Activated CD4-positive, alpha-beta T cell treated with anti-CD3 and anti-CD28 coated beads, Interleukin-2, amount 10 ng/mL, durations not matched to agents 24 days and 14 days (primary cell): ENCODE measurements around the gene TTR. TPM values are rescaled to one million over a fixed set of nuclear protein-coding genes. Genes with fewer than 3 reads are reported as not detected.

Source experiments
- DNase-seq: peaks from one replicate; pipeline ENCODE4 v3.0.0; 2022
- H3K27ac Mint-ChIP-seq: one replicate; pipeline ENCODE4 v1.8.0; 2022; ENCODE audit warnings: mild to moderate bottlenecking, mixed read lengths
- H3K27me3 Mint-ChIP-seq: one replicate; pipeline ENCODE4 v1.8.0; 2022; ENCODE audit warnings: mixed read lengths
- H3K36me3 Mint-ChIP-seq: one replicate; pipeline ENCODE4 v1.8.0; 2022; ENCODE audit warnings: low read depth, mild to moderate bottlenecking, mixed read lengths
- H3K4me1 Mint-ChIP-seq: one replicate; pipeline ENCODE4 v1.8.0; 2021; ENCODE audit warnings: mixed read lengths
- H3K4me3 Mint-ChIP-seq: one replicate; pipeline ENCODE4 v1.8.0; 2022; ENCODE audit warnings: mild to moderate bottlenecking, moderate library complexity, mixed read lengths
- H3K9me3 Mint-ChIP-seq: one replicate; pipeline ENCODE4 v1.8.0; 2021; ENCODE audit warnings: mixed read lengths
- intact Hi-C: fragments of 100-400 bp; cut with micrococcal nuclease; formaldehyde crosslinking; loops from one replicate; pipeline ENCODE4 v1.15.1; 2023
- total RNA-seq: library from RNA; stranded (reverse); gene quantifications from 2 replicates; pipeline ENCODE4 v1.2.3, GENCODE V29; 2022

Gene TTR
- total RNA-seq, 1 donor from 2014 or later: not detected

- DNase-seq: no peak
- no peak overlapping the region for H3K4me3 Mint-ChIP-seq
- no peaks in the 10 kb centered on the region for H3K9me3 Mint-ChIP-seq
- H3K27me3 Mint-ChIP-seq: peaks cover 4% of the 10 kb centered on the region
- H3K27ac Mint-ChIP-seq: no peak overlapping the region
- no peaks in the 10 kb centered on the region for H3K36me3 Mint-ChIP-seq
- intact Hi-C loops: no loop called here
- H3K4me1 Mint-ChIP-seq: no peaks in the 10 kb centered on the region
Measured at GRCh38 chr18:31566576-31567306, 24.9 kb upstream of the TTR start.

DNA sequence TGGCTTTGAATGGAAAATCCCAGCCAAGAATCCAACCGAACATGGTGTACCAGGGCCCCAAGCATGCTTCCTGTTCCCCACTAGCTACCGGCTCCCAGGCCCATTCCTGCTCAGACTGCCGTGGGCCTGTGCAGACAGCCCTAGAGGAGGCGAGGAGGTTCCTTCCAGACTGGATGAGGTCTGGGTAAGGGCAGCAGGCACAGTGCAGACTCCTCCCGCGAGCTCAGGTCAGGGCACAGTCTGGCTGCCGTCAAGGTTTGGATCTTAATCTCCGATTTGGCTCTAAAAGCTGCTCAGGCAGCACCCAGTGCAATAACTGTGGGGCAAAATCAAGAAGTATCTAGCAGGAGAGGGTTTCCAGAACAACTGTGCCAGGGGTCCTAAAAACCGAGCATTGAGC lies 19.3 kb upstream of the TTR start:
- Mint-ChIP-seq H3K4me1 (no peaks in the 10 kb centered on the region), H3K27ac (no peak overlapping the region), H3K4me3 (no peak overlapping the region), H3K36me3 (no peaks in the 10 kb centered on the region), H3K27me3 (peaks cover 2% of the 10 kb centered on the region), H3K9me3 (no peaks in the 10 kb centered on the region)
- DNase-seq: no peak
- intact Hi-C loops: no loop called here

DNA sequence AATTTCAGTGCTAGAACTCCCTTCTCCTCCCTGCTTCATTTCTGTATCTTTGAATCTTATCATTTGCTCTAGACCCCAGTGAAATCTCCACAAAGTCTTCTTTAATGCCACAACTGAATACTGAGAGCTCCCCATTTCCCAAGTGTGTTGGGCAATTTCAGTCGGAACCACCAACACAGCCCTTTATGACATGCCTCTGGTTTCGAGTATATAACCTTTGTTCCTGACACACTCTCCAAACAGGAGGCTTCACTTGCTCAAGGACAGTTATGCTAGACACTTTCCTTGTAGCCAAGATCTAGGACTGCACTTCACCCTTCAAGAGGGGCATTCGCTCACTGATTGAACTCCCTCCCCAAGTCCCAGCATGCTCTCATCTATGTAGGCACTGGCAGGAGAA lies 18.6 kb upstream of the TTR start:
- intact Hi-C loops: no loop called here
- Mint-ChIP-seq H3K36me3 (no peaks in the 10 kb centered on the region), H3K4me1 (no peaks in the 10 kb centered on the region), H3K4me3 (no peak overlapping the region), H3K27ac (no peak overlapping the region), H3K27me3 (peaks cover 2% of the 10 kb centered on the region), H3K9me3 (no peaks in the 10 kb centered on the region)
- DNase-seq: no peak

GRCh38 chr18:31574359-31574758 lies 17.3 kb upstream of the TTR start:
- no peak overlapping the region for H3K4me3 Mint-ChIP-seq
- DNase-seq: no peak
- H3K9me3 Mint-ChIP-seq: no peaks in the 10 kb centered on the region
- H3K36me3 Mint-ChIP-seq: no peaks in the 10 kb centered on the region
- H3K27ac Mint-ChIP-seq: no peak overlapping the region
- H3K4me1 Mint-ChIP-seq: no peaks in the 10 kb centered on the region
- intact Hi-C loops: no loop called here
- H3K27me3 Mint-ChIP-seq: peaks cover 2% of the 10 kb centered on the region

GRCh38 chr18:31575515-31576257 lies 16.0 kb upstream of the TTR start:
- intact Hi-C loops: no loop called here
- H3K36me3 Mint-ChIP-seq: no peaks in the 10 kb centered on the region
- H3K4me3 Mint-ChIP-seq: no peak overlapping the region
- H3K4me1 Mint-ChIP-seq: no peaks in the 10 kb centered on the region
- no peak for DNase-seq
- peaks cover 2% of the 10 kb centered on the region for H3K27me3 Mint-ChIP-seq
- no peaks in the 10 kb centered on the region for H3K9me3 Mint-ChIP-seq
- H3K27ac Mint-ChIP-seq: no peak overlapping the region

DNA sequence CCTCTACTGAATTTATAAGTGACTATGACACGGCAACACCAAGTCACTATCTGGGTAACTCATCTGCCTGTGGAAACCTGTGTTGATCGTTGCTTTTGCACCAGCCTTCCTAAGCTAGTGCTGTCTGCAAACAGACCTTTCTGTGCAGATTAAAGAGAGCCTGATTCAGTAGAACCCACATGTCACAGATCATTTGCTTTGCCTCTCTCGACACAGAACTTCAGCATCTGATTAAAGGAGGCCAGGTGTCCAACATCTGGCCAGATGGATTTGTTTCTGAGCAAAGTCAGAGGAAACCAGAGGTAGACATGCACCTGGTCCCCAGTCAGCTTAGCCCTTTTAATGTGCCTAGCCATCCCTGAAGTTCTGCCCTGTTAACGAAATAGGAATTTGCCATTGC lies 15.0 kb upstream of the TTR start:
- Mint-ChIP-seq H3K27me3 (peaks cover 2% of the 10 kb centered on the region), H3K27ac (no peak overlapping the region), H3K4me1 (no peaks in the 10 kb centered on the region), H3K36me3 (no peaks in the 10 kb centered on the region), H3K9me3 (no peaks in the 10 kb centered on the region), H3K4me3 (no peak overlapping the region)
- intact Hi-C loops: no loop called here
- DNase-seq: no peak

GRCh38 chr18:31577195-31577594 lies 14.5 kb upstream of the TTR start:
- DNase-seq: no peak
- Mint-ChIP-seq H3K27ac (no peak overlapping the region), H3K9me3 (no peaks in the 10 kb centered on the region), H3K4me1 (no peaks in the 10 kb centered on the region), H3K27me3 (peaks cover 2% of the 10 kb centered on the region), H3K4me3 (no peak overlapping the region), H3K36me3 (no peaks in the 10 kb centered on the region)
- intact Hi-C loops: no loop called here

DNA sequence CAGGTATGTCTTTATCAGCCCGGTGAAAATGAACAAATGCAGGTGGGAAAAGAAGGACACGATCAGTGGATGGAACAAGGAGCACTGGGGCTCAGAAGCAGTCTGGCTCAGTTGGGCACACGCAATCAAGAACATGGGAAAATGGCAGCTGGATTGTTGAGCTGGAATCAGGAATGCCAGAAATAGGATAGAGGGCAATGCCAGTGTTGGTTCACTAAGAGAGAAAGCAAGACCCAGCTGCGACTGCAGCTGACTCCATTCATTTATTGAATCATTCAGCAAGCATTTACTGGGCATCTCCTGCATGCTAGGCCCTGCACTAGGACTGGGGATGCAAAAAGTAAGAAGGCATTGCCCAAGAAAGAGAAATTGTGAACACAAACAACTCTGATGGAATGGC lies 13.6 kb upstream of the TTR start:
- no peak for DNase-seq
- H3K9me3 Mint-ChIP-seq: no peaks in the 10 kb centered on the region
- H3K36me3 Mint-ChIP-seq: no peaks in the 10 kb centered on the region
- intact Hi-C loops: no loop called here
- peaks cover 2% of the 10 kb centered on the region for H3K27me3 Mint-ChIP-seq
- H3K27ac Mint-ChIP-seq: no peak overlapping the region
- no peaks in the 10 kb centered on the region for H3K4me1 Mint-ChIP-seq
- no peak overlapping the region for H3K4me3 Mint-ChIP-seq

DNA sequence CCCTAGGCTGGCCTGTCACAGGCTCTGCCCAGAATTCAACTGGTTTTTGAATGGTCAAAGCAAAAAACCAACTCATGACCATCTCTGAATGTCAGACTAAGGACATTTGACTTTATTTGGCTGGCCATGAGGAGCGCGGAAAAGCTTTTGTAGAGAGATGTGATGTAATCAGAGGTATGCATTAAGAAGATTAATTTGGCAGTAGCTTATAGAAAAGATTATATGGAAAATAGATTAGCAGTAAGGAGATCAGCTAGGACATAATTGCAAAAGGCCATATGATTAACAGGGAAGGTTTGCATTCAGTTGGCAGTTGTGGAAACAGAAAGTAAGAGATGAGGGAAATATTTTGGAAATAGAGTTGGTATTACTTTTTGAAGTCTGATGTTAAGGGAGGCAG lies 12.3 kb upstream of the TTR start:
- DNase-seq: no peak
- no peaks in the 10 kb centered on the region for H3K4me1 Mint-ChIP-seq
- H3K36me3 Mint-ChIP-seq: no peaks in the 10 kb centered on the region
- H3K4me3 Mint-ChIP-seq: no peak overlapping the region
- intact Hi-C loops: no loop called here
- H3K27ac Mint-ChIP-seq: no peak overlapping the region
- no peaks in the 10 kb centered on the region for H3K9me3 Mint-ChIP-seq
- peaks cover 2% of the 10 kb centered on the region for H3K27me3 Mint-ChIP-seq

GRCh38 chr18:31581498-31582197 lies 10.0 kb upstream of the TTR start:
- Mint-ChIP-seq H3K27ac (no peak overlapping the region), H3K9me3 (no peaks in the 10 kb centered on the region), H3K27me3 (no peaks in the 10 kb centered on the region), H3K4me3 (no peak overlapping the region), H3K4me1 (no peaks in the 10 kb centered on the region), H3K36me3 (no peaks in the 10 kb centered on the region)
- DNase-seq: no peak
- intact Hi-C loops: no loop called here

GRCh38 chr18:31583185-31583854 lies 8.4 kb upstream of the TTR start:
- no peak for DNase-seq
- Mint-ChIP-seq H3K9me3 (no peaks in the 10 kb centered on the region), H3K27ac (no peak overlapping the region), H3K4me3 (no peak overlapping the region), H3K36me3 (no peaks in the 10 kb centered on the region), H3K27me3 (no peaks in the 10 kb centered on the region), H3K4me1 (no peaks in the 10 kb centered on the region)
- intact Hi-C loops: no loop called here

DNA sequence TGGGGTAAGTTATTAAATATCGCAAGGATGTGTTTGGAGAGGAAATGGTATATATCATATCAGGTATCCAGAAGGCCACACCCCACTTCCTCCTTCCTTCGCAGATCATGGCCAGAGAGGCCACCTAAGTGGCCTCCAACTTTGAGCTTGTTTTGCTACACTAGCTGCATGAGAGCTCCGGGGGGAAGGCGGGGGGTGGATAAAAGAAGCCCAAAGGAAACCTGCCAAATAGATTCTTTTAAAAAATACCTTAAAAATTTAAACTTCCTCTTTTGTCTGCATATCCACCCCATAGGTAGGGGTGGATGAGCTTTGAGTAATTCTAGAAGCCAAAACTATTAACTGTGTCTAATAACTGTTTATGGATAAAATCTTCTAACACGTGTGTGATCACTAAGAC lies 5.7 kb upstream of the TTR start:
- no peak for DNase-seq
- intact Hi-C loops: no loop called here
- Mint-ChIP-seq H3K9me3 (no peaks in the 10 kb centered on the region), H3K27ac (no peak overlapping the region), H3K4me3 (no peak overlapping the region), H3K4me1 (no peaks in the 10 kb centered on the region), H3K36me3 (no peaks in the 10 kb centered on the region), H3K27me3 (peaks cover 3% of the 10 kb centered on the region)

GRCh38 chr18:31586616-31587015 lies 5.1 kb upstream of the TTR start:
- DNase-seq: no peak
- H3K4me3 Mint-ChIP-seq: no peak overlapping the region
- no peaks in the 10 kb centered on the region for H3K9me3 Mint-ChIP-seq
- no peaks in the 10 kb centered on the region for H3K4me1 Mint-ChIP-seq
- H3K27ac Mint-ChIP-seq: no peak overlapping the region
- no peaks in the 10 kb centered on the region for H3K36me3 Mint-ChIP-seq
- intact Hi-C loops: no loop called here
- peaks cover 3% of the 10 kb centered on the region for H3K27me3 Mint-ChIP-seq

- no peak overlapping the region for H3K4me3 Mint-ChIP-seq
- H3K27me3 Mint-ChIP-seq: peaks cover 3% of the 10 kb centered on the region
- H3K27ac Mint-ChIP-seq: no peak overlapping the region
- no peak for DNase-seq
- H3K4me1 Mint-ChIP-seq: no peaks in the 10 kb centered on the region
- H3K36me3 Mint-ChIP-seq: no peaks in the 10 kb centered on the region
- intact Hi-C loops: no loop called here
- H3K9me3 Mint-ChIP-seq: no peaks in the 10 kb centered on the region
Measured at GRCh38 chr18:31587529-31587928, 4.1 kb upstream of the TTR start.
